ENCODE measurements around the gene PIKFYVE. TPM values are rescaled to one million over a fixed set of nuclear protein-coding genes. Genes with fewer than 3 reads are reported as not detected.

PIKFYVE gene
- total RNA-seq, 1 donor from 2014 or later = 29.8 TPM

- H3K36me3 ChIP-seq (ENCODE audit: insufficient read depth, low read length) = peaks cover 10% of the 10 kb centered on the region
- FAIRE-seq (no peak), DNase-seq (ENCODE audit: low read depth) (no peak)
- no peaks in the 10 kb centered on the region for H3K79me2 ChIP-seq (ENCODE audit: insufficient read depth, low read length)
- H3K4me3 Mint-ChIP-seq (ENCODE audit: unreplicated experiment) = no peak overlapping the region
- H3K4me1 ChIP-seq (ENCODE audit: insufficient read depth, low read length) = peaks cover 10% of the 10 kb centered on the region
- H4K20me1 ChIP-seq (ENCODE audit: insufficient read depth, low read length) = peaks cover 4% of the 10 kb centered on the region
- H3K4me1 Mint-ChIP-seq (ENCODE audit: low read depth, unreplicated experiment) = peaks cover 33% of the 10 kb centered on the region
- no peak overlapping the region for H2AFZ ChIP-seq (ENCODE audit: low read depth, low read length)
- H3K27me3 ChIP-seq (ENCODE audit: insufficient read depth, low read length) = no peaks in the 10 kb centered on the region
- no peak overlapping the region for H3K27ac Mint-ChIP-seq (ENCODE audit: unreplicated experiment)
- peaks cover 3% of the 10 kb centered on the region for H3K9me3 Mint-ChIP-seq (ENCODE audit: unreplicated experiment)
- no peaks in the 10 kb centered on the region for H3K9me3 ChIP-seq (ENCODE audit: insufficient read depth, low read depth, low read length)
- no peaks in the 10 kb centered on the region for H3K27me3 Mint-ChIP-seq (ENCODE audit: low read depth, unreplicated experiment)
- H3K27ac ChIP-seq (ENCODE audit: low read depth, low read length) = no peak overlapping the region
- no peak for TF ChIP-seq CTCF (IDR thresholded peaks at IDR 0.05; ENCODE audit: insufficient read depth, low read depth, low read length)
- no peak for TF ChIP-seq EZH2 (IDR thresholded peaks at IDR 0.05; ENCODE audit: insufficient read depth, low read length)
- no peak overlapping the region for H3K4me3 ChIP-seq (ENCODE audit: insufficient read depth, low read depth, low read length)
- H3K9ac ChIP-seq (ENCODE audit: low read length) = no peak overlapping the region
- H3K36me3 Mint-ChIP-seq (ENCODE audit: low read depth, unreplicated experiment) = peaks cover 3% of the 10 kb centered on the region
- H3K4me2 ChIP-seq (ENCODE audit: low read length) = no peak overlapping the region
These were observed 93.6 kb downstream of the PIKFYVE start for GRCh38 chr2:208359632-208359986.

GRCh38 chr2:208360259-208361076, 94.4 kb downstream of the PIKFYVE start:
- peaks cover 1% of the 10 kb centered on the region for H3K36me3 ChIP-seq (ENCODE audit: insufficient read depth, low read length)
- Mint-ChIP-seq H3K27me3 (ENCODE audit: low read depth, unreplicated experiment) (no peaks in the 10 kb centered on the region), H3K9me3 (ENCODE audit: unreplicated experiment) (peaks cover 8% of the 10 kb centered on the region), H3K36me3 (ENCODE audit: low read depth, unreplicated experiment) (peaks cover 2% of the 10 kb centered on the region), H3K27ac (ENCODE audit: unreplicated experiment) (no peak overlapping the region), H3K4me3 (ENCODE audit: unreplicated experiment) (no peak overlapping the region), H3K4me1 (ENCODE audit: low read depth, unreplicated experiment) (peaks cover 33% of the 10 kb centered on the region)
- H3K4me3 ChIP-seq (ENCODE audit: insufficient read depth, low read depth, low read length) = no peak overlapping the region
- peaks cover 4% of the 10 kb centered on the region for H4K20me1 ChIP-seq (ENCODE audit: insufficient read depth, low read length)
- H3K4me2 ChIP-seq (ENCODE audit: low read length) = no peak overlapping the region
- TF ChIP-seq EZH2 (IDR thresholded peaks at IDR 0.05; ENCODE audit: insufficient read depth, low read length) (no peak), CTCF (IDR thresholded peaks at IDR 0.05; ENCODE audit: insufficient read depth, low read depth, low read length) (no peak)
- no peak overlapping the region for H3K9ac ChIP-seq (ENCODE audit: low read length)
- peaks cover 10% of the 10 kb centered on the region for H3K4me1 ChIP-seq (ENCODE audit: insufficient read depth, low read length)
- H3K27ac ChIP-seq (ENCODE audit: low read depth, low read length) = no peak overlapping the region
- H3K79me2 ChIP-seq (ENCODE audit: insufficient read depth, low read length) = no peaks in the 10 kb centered on the region
- no peak overlapping the region for H2AFZ ChIP-seq (ENCODE audit: low read depth, low read length)
- H3K9me3 ChIP-seq (ENCODE audit: insufficient read depth, low read depth, low read length) = no peaks in the 10 kb centered on the region
- H3K27me3 ChIP-seq (ENCODE audit: insufficient read depth, low read length) = no peaks in the 10 kb centered on the region
- FAIRE-seq (no peak), DNase-seq (ENCODE audit: low read depth) (no peak)

GRCh38 chr2:208361077-208361441, 95.0 kb downstream of the PIKFYVE start:
- H3K79me2 ChIP-seq (ENCODE audit: insufficient read depth, low read length) = no peaks in the 10 kb centered on the region
- FAIRE-seq (no peak), DNase-seq (ENCODE audit: low read depth) (no peak)
- no peak overlapping the region for H3K4me3 Mint-ChIP-seq (ENCODE audit: unreplicated experiment)
- no peaks in the 10 kb centered on the region for H3K9me3 ChIP-seq (ENCODE audit: insufficient read depth, low read depth, low read length)
- no peak overlapping the region for H3K4me3 ChIP-seq (ENCODE audit: insufficient read depth, low read depth, low read length)
- H3K27ac Mint-ChIP-seq (ENCODE audit: unreplicated experiment) = no peak overlapping the region
- peaks cover 2% of the 10 kb centered on the region for H3K36me3 Mint-ChIP-seq (ENCODE audit: low read depth, unreplicated experiment)
- H3K9me3 Mint-ChIP-seq (ENCODE audit: unreplicated experiment) = peaks cover 8% of the 10 kb centered on the region
- H3K4me1 ChIP-seq (ENCODE audit: insufficient read depth, low read length) = peaks cover 10% of the 10 kb centered on the region
- peaks cover 33% of the 10 kb centered on the region for H3K4me1 Mint-ChIP-seq (ENCODE audit: low read depth, unreplicated experiment)
- no peak overlapping the region for H2AFZ ChIP-seq (ENCODE audit: low read depth, low read length)
- H3K9ac ChIP-seq (ENCODE audit: low read length) = no peak overlapping the region
- H4K20me1 ChIP-seq (ENCODE audit: insufficient read depth, low read length) = peaks cover 4% of the 10 kb centered on the region
- no peaks in the 10 kb centered on the region for H3K27me3 Mint-ChIP-seq (ENCODE audit: low read depth, unreplicated experiment)
- no peaks in the 10 kb centered on the region for H3K36me3 ChIP-seq (ENCODE audit: insufficient read depth, low read length)
- H3K27me3 ChIP-seq (ENCODE audit: insufficient read depth, low read length) = no peaks in the 10 kb centered on the region
- H3K4me2 ChIP-seq (ENCODE audit: low read length) = no peak overlapping the region
- TF ChIP-seq EZH2 (IDR thresholded peaks at IDR 0.05; ENCODE audit: insufficient read depth, low read length) = no peak
- no peak for TF ChIP-seq CTCF (IDR thresholded peaks at IDR 0.05; ENCODE audit: insufficient read depth, low read depth, low read length)
- H3K27ac ChIP-seq (ENCODE audit: low read depth, low read length) = no peak overlapping the region

All from astrocyte (in vitro differentiated cells and primary cell).